Subcutaneous adipose tissue (tissue), 4 donors: ENCODE results near the gene LRRC3. TPM values are rescaled to one million over a fixed set of nuclear protein-coding genes. Genes with fewer than 3 reads are reported as not detected.

Source experiments
- CTCF ChIP-seq: fragments of 450-650 bp; IDR thresholded peaks from one replicate; pipeline ENCODE4 v1.5.1; 2016; ENCODE audit warnings: low read depth, mild to moderate bottlenecking, control low read depth, antibody characterized with exemption, moderate library complexity
- total RNA-seq, 4 donors: library from RNA; depleted of rRNA; stranded (reverse); fragments of >200 nt; gene quantifications; one replicate each; pipeline ENCODE4 v1.1.0, GENCODE V29; 2016

The LRRC3 gene
- total RNA-seq, 4 donors from 2014 or later: 0.98 to 4.2 (median 3.0) TPM

- TF ChIP-seq CTCF: no peak
Measured at GRCh38 chr21:44506279-44507255, 51.3 kb downstream of the LRRC3 start.

- no peak for TF ChIP-seq CTCF
Measured at GRCh38 chr21:44507673-44508425, 52.5 kb downstream of the LRRC3 start.

GRCh38 chr21:44508426-44508710 is 53.1 kb downstream of the LRRC3 start:
- no peak for TF ChIP-seq CTCF

GRCh38 chr21:44508711-44509445 is 53.6 kb downstream of the LRRC3 start:
- TF ChIP-seq CTCF: no peak

- no peak for TF ChIP-seq CTCF
Measured at GRCh38 chr21:44509539-44509938, 54.2 kb downstream of the LRRC3 start.

- no peak for TF ChIP-seq CTCF
Measured at GRCh38 chr21:44510109-44510507, 54.8 kb downstream of the LRRC3 start.
